Large intestine (tissue), 3 donors: ENCODE results near the gene STXBP5. TPM values are rescaled to one million over a fixed set of nuclear protein-coding genes. Genes with fewer than 3 reads are reported as not detected.
"Not testable (repeated sequence)": the region's sequence is repeated elsewhere in the genome, so short reads cannot be mapped to it uniquely, and the experiment has no call there.

Experiments used
- DNase-seq, 2 donors: peaks; one replicate each; pipeline versions ENCODE4 v3.0.0 to v3.0.0-alpha.2; 2013
- H3K27ac ChIP-seq: one replicate; pipeline ENCODE4 v1.5.1; 2013; ENCODE audit warnings: low read length
- H3K27me3 ChIP-seq: 2 replicates; pipeline ENCODE4 v1.6.1; 2013; ENCODE audit warnings: low read length; ENCODE audit not compliant: control insufficient read depth, insufficient read depth
- H3K36me3 ChIP-seq: 2 replicates; pipeline ENCODE4 v1.6.1; 2013; ENCODE audit warnings: low read length; ENCODE audit not compliant: control insufficient read depth, insufficient read depth
- H3K4me1 ChIP-seq: one replicate; pipeline ENCODE4 v1.6.1; 2013; ENCODE audit warnings: low read length; ENCODE audit not compliant: control insufficient read depth, insufficient read depth
- H3K4me3 ChIP-seq: one replicate; pipeline ENCODE4 v1.5.1; 2013; ENCODE audit warnings: low read length
- H3K9me3 ChIP-seq: one replicate; pipeline ENCODE4 v1.6.1; 2013; ENCODE audit warnings: mild to moderate bottlenecking, low read depth, low read length, moderate library complexity; ENCODE audit not compliant: control insufficient read depth
- WGBS: methylation state at CpG from one replicate; pipeline ENCODE4 v1.1.5; 2013; ENCODE audit warnings: low lambda C conversion rate; ENCODE audit not compliant: insufficient coverage; 5-methylcytosine and 5-hydroxymethylcytosine counted together
- polyA plus RNA-seq: library from polyadenylated mRNA; unstranded; fragments of 120-200 nt; gene quantifications from one replicate; pipeline ENCODE4 v1.2.1, GENCODE V29; 2013

The STXBP5 gene
- polyA plus RNA-seq, 1 donor, result 20.5 TPM

- DNase-seq, result peak in 1 of 2 donors; percentile 34
- Histone ChIP-seq H3K9me3 (no peaks in the 10 kb centered on the region), H3K4me1 (peaks cover 4% of the 10 kb centered on the region), H3K36me3 (peaks cover 11% of the 10 kb centered on the region), H3K4me3 (no peak overlapping the region), H3K27ac (no peak overlapping the region), H3K27me3 (no peaks in the 10 kb centered on the region)
- WGBS, result no CpG with 5 or more reads among the region's 2 CpGs
These were observed 41.5 kb downstream of the STXBP5 start for GRCh38 chr6:147245693-147246092.

GRCh38 chr6:147246853-147247635, 42.8 kb downstream of the STXBP5 start:
- DNase-seq, result no peak
- H3K36me3 ChIP-seq, result peaks cover 24% of the 10 kb centered on the region
- WGBS, result 100% methylated on average over 1 of the region's 5 CpGs
- peaks cover 4% of the 10 kb centered on the region for H3K4me1 ChIP-seq
- H3K27ac ChIP-seq, result no peak overlapping the region
- H3K9me3 ChIP-seq, result peaks cover 3% of the 10 kb centered on the region
- no peaks in the 10 kb centered on the region for H3K27me3 ChIP-seq
- H3K4me3 ChIP-seq, result no peak overlapping the region

- H3K4me3 ChIP-seq, result no peak overlapping the region
- peaks cover 4% of the 10 kb centered on the region for H3K4me1 ChIP-seq
- peaks cover 3% of the 10 kb centered on the region for H3K9me3 ChIP-seq
- no peaks in the 10 kb centered on the region for H3K27me3 ChIP-seq
- DNase-seq, result no peak
- no CpG with 5 or more reads among the region's 1 CpG for WGBS
- no peak overlapping the region for H3K27ac ChIP-seq
- peaks cover 21% of the 10 kb centered on the region for H3K36me3 ChIP-seq
These were observed 44.6 kb downstream of the STXBP5 start for GRCh38 chr6:147248859-147249258.

- no peak for DNase-seq
- H3K27me3 ChIP-seq, result no peaks in the 10 kb centered on the region
- H3K4me3 ChIP-seq, result no peak overlapping the region
- no peaks in the 10 kb centered on the region for H3K4me1 ChIP-seq
- no CpG with 5 or more reads among the region's 16 CpGs for WGBS
- H3K36me3 ChIP-seq, result peaks cover 21% of the 10 kb centered on the region
- H3K9me3 ChIP-seq, result peaks cover 3% of the 10 kb centered on the region
- H3K27ac ChIP-seq, result no peak overlapping the region
These were observed 46.9 kb downstream of the STXBP5 start for GRCh38 chr6:147251072-147251471.

GRCh38 chr6:147254929-147255473, 50.8 kb downstream of the STXBP5 start:
- peaks cover 15% of the 10 kb centered on the region for H3K36me3 ChIP-seq
- not testable (repeated sequence) for H3K4me1 ChIP-seq, H3K9me3 ChIP-seq, DNase-seq, H3K27ac ChIP-seq, H3K27me3 ChIP-seq, H3K4me3 ChIP-seq
- no CpG with 5 or more reads among the region's 6 CpGs for WGBS

- no peak for DNase-seq
- Histone ChIP-seq H3K9me3 (no peaks in the 10 kb centered on the region), H3K27me3 (no peaks in the 10 kb centered on the region), H3K36me3 (peaks cover 11% of the 10 kb centered on the region), H3K4me3 (no peak overlapping the region), H3K27ac (no peak overlapping the region), H3K4me1 (no peaks in the 10 kb centered on the region)
- WGBS, result 100% methylated on average over 1 of the region's 3 CpGs
These were observed 51.9 kb downstream of the STXBP5 start for GRCh38 chr6:147255948-147256674.

GRCh38 chr6:147257760-147258159, 53.5 kb downstream of the STXBP5 start:
- no peaks in the 10 kb centered on the region for H3K27me3 ChIP-seq
- no peaks in the 10 kb centered on the region for H3K9me3 ChIP-seq
- H3K4me3 ChIP-seq, result no peak overlapping the region
- H3K4me1 ChIP-seq, result no peaks in the 10 kb centered on the region
- no CpG with 5 or more reads among the region's 5 CpGs for whole genome bisulfite sequencing
- DNase-seq, result no peak
- peaks cover 2% of the 10 kb centered on the region for H3K36me3 ChIP-seq
- no peak overlapping the region for H3K27ac ChIP-seq

GRCh38 chr6:147260091-147260490, 55.9 kb downstream of the STXBP5 start:
- no peaks in the 10 kb centered on the region for H3K9me3 ChIP-seq
- no peak overlapping the region for H3K4me3 ChIP-seq
- H3K4me1 ChIP-seq, result peaks cover 3% of the 10 kb centered on the region
- no CpG with 5 or more reads among the region's 2 CpGs for WGBS
- peaks cover 2% of the 10 kb centered on the region for H3K36me3 ChIP-seq
- DNase-seq, result no peak
- no peaks in the 10 kb centered on the region for H3K27me3 ChIP-seq
- no peak overlapping the region for H3K27ac ChIP-seq

GRCh38 chr6:147262946-147263345, 58.7 kb downstream of the STXBP5 start:
- H3K4me1 ChIP-seq, result peaks cover 3% of the 10 kb centered on the region
- peak in 1 of 2 donors; percentile 64 for DNase-seq

GRCh38 chr6:147266821-147267220, 62.6 kb downstream of the STXBP5 start:
- no peak for DNase-seq
- Histone ChIP-seq H3K4me3 (no peak overlapping the region), H3K4me1 (peaks cover 3% of the 10 kb centered on the region), H3K27ac (no peak overlapping the region), H3K9me3 (no peaks in the 10 kb centered on the region), H3K27me3 (no peaks in the 10 kb centered on the region), H3K36me3 (peaks cover 21% of the 10 kb centered on the region)
- 83% methylated on average over 2 of the region's 3 CpGs for WGBS

More at GRCh38 chr6:147262946-147263345, 58.7 kb downstream of the STXBP5 start:
- 0% methylated on average over 1 of the region's 1 CpG for WGBS
- Histone ChIP-seq H3K9me3 (no peaks in the 10 kb centered on the region), H3K27ac (peak overlapping the region; percentile 60), H3K4me3 (no peak overlapping the region), H3K36me3 (peaks cover 12% of the 10 kb centered on the region), H3K27me3 (no peaks in the 10 kb centered on the region)
